Measurements from ENCODE around the gene BTRC. TPM values are rescaled to one million over a fixed set of nuclear protein-coding genes. Genes with fewer than 3 reads are reported as not detected.

The BTRC gene
- total and polyA plus RNA-seq, 2 donors from 2014 or later = 6.7 to 18.0 TPM

DNA sequence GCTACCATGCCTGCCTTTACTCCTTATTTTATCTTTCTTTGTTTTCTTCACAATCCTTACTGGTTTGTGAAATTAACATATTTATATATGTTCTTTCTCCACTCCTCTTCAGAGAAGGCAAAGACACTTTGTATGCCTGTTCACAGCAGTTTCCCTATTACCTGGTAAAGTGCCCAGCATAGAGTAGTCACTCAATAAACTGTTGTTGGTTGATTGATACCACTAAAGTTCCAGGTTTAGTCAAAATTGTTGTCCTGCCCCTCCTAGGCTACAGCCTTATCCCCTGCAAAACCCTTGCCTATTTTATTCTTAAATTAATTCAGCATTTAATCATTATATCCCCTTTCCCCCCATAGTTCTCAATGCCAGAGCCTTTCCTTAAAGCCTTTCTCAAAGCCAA, 158.0 kb downstream of the BTRC start:
- Histone ChIP-seq H3K27ac (ENCODE audit: low read depth in 2 of 2, low read length in 2 of 2) (no peak overlapping the region), H3K36me3 (ENCODE audit: control insufficient read depth in 2 of 3, insufficient read depth in 3 of 3, low read length in 3 of 3) (no peaks in the 10 kb centered on the region), H3K9ac (ENCODE audit: low read length in 3 of 3) (no peak overlapping the region), H3K4me3 (ENCODE audit: low read length in 3 of 3) (no peak overlapping the region), H3K27me3 (ENCODE audit: control insufficient read depth, insufficient read depth, low read length) (no peaks in the 10 kb centered on the region), H3K9me3 (ENCODE audit: control insufficient read depth in 2 of 3, insufficient read depth in 1 of 3, low read length in 3 of 3) (peaks cover 0 to 7% (median 0%) of the 10 kb centered on the region in 3 donors), H3K4me1 (ENCODE audit: control insufficient read depth in 2 of 3, insufficient read depth in 2 of 3, low read depth in 1 of 3, low read length in 3 of 3) (no peaks in the 10 kb centered on the region)
- FAIRE-seq = no peak
- TF ChIP-seq, protein P1, sequence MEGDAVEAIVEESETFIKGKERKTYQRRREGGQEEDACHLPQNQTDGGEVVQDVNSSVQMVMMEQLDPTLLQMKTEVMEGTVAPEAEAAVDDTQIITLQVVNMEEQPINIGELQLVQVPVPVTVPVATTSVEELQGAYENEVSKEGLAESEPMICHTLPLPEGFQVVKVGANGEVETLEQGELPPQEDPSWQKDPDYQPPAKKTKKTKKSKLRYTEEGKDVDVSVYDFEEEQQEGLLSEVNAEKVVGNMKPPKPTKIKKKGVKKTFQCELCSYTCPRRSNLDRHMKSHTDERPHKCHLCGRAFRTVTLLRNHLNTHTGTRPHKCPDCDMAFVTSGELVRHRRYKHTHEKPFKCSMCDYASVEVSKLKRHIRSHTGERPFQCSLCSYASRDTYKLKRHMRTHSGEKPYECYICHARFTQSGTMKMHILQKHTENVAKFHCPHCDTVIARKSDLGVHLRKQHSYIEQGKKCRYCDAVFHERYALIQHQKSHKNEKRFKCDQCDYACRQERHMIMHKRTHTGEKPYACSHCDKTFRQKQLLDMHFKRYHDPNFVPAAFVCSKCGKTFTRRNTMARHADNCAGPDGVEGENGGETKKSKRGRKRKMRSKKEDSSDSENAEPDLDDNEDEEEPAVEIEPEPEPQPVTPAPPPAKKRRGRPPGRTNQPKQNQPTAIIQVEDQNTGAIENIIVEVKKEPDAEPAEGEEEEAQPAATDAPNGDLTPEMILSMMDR (IDR thresholded peaks at IDR 0.05; ENCODE audit: borderline replicate concordance, extremely low read depth, insufficient read depth) = no peak
- intact Hi-C loops (cut with DNase I) = no loop called here
- no peak for DNase-seq

GRCh38 chr10:101512738-101513137, 158.8 kb downstream of the BTRC start:
- DNase-seq (no peak), FAIRE-seq (no peak)
- no peak overlapping the region for H3K27ac ChIP-seq (ENCODE audit: low read depth in 2 of 2, low read length in 2 of 2)
- H3K9ac ChIP-seq (ENCODE audit: low read length in 3 of 3) = no peak overlapping the region
- no peaks in the 10 kb centered on the region for H3K4me1 ChIP-seq (ENCODE audit: control insufficient read depth in 2 of 3, insufficient read depth in 2 of 3, low read depth in 1 of 3, low read length in 3 of 3)
- intact Hi-C loops (cut with DNase I) = no loop called here
- H3K4me3 ChIP-seq (ENCODE audit: low read length in 3 of 3) = no peak overlapping the region
- no peaks in the 10 kb centered on the region for H3K27me3 ChIP-seq (ENCODE audit: control insufficient read depth, insufficient read depth, low read length)
- TF ChIP-seq, protein P1 (IDR thresholded peaks at IDR 0.05; ENCODE audit: borderline replicate concordance, extremely low read depth, insufficient read depth) = no peak
- no peaks in the 10 kb centered on the region for H3K36me3 ChIP-seq (ENCODE audit: control insufficient read depth in 2 of 3, insufficient read depth in 3 of 3, low read length in 3 of 3)
- H3K9me3 ChIP-seq (ENCODE audit: control insufficient read depth in 2 of 3, insufficient read depth in 1 of 3, low read length in 3 of 3) = peaks cover 0 to 7% (median 0%) of the 10 kb centered on the region in 3 donors

DNA sequence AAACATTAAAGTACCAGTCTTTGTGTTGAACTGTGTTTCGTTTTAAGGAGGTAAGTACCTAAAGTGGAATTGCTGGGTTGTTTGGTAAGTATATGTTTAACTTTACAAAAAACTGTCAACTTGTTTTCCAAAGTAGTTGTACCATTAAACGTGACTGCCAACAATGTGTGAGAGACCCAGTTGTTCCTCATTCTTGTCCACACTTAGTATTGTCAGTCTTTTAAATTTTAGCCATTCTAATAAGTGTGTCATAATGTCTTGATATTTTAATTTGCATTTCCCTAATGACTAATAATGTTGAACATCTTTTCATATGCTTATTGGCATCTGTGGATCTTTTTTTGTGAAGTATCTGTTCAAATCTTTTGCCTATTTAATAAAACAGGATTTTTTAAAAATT, 159.8 kb downstream of the BTRC start:
- intact Hi-C loops (cut with DNase I) = no loop called here
- Histone ChIP-seq H3K27me3 (ENCODE audit: control insufficient read depth, insufficient read depth, low read length) (no peaks in the 10 kb centered on the region), H3K36me3 (ENCODE audit: control insufficient read depth in 2 of 3, insufficient read depth in 3 of 3, low read length in 3 of 3) (no peaks in the 10 kb centered on the region), H3K9ac (ENCODE audit: low read length in 3 of 3) (no peak overlapping the region), H3K9me3 (ENCODE audit: control insufficient read depth in 2 of 3, insufficient read depth in 1 of 3, low read length in 3 of 3) (peaks cover 0 to 7% (median 0%) of the 10 kb centered on the region in 3 donors), H3K27ac (ENCODE audit: low read depth in 2 of 2, low read length in 2 of 2) (no peak overlapping the region), H3K4me3 (ENCODE audit: low read length in 3 of 3) (no peak overlapping the region), H3K4me1 (ENCODE audit: control insufficient read depth in 2 of 3, insufficient read depth in 2 of 3, low read depth in 1 of 3, low read length in 3 of 3) (no peaks in the 10 kb centered on the region)
- FAIRE-seq (no peak), DNase-seq (no peak)
- TF ChIP-seq, protein P1 (IDR thresholded peaks at IDR 0.05; ENCODE audit: borderline replicate concordance, extremely low read depth, insufficient read depth) = no peak

DNA sequence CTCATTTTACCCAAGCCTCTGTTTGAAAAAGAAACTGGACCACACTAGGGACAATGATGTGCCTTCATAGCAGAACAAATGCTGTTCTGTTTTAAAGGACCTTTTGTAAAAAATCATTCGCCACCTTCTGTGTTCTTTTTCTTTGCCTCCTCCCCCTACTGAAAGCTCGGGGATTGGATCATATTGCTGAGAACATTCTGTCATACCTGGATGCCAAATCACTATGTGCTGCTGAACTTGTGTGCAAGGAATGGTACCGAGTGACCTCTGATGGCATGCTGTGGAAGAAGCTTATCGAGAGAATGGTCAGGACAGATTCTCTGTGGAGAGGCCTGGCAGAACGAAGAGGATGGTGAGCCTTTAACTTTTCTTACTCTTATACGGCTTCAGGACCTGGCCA, 171.9 kb downstream of the BTRC start:
- Histone ChIP-seq H3K4me1 (ENCODE audit: control insufficient read depth in 2 of 3, insufficient read depth in 2 of 3, low read depth in 1 of 3, low read length in 3 of 3) (no peaks in the 10 kb centered on the region), H3K36me3 (ENCODE audit: control insufficient read depth in 2 of 3, insufficient read depth in 3 of 3, low read length in 3 of 3) (peaks cover 0 to 4% (median 3%) of the 10 kb centered on the region in 3 donors), H3K9me3 (ENCODE audit: control insufficient read depth in 2 of 3, insufficient read depth in 1 of 3, low read length in 3 of 3) (no peaks in the 10 kb centered on the region), H3K9ac (ENCODE audit: low read length in 3 of 3) (no peak overlapping the region), H3K27me3 (ENCODE audit: control insufficient read depth, insufficient read depth, low read length) (no peaks in the 10 kb centered on the region), H3K4me3 (ENCODE audit: low read length in 3 of 3) (no peak overlapping the region), H3K27ac (ENCODE audit: low read depth in 2 of 2, low read length in 2 of 2) (no peak overlapping the region)
- intact Hi-C loops (cut with DNase I) = no loop called here
- TF ChIP-seq, protein P1 (IDR thresholded peaks at IDR 0.05; ENCODE audit: borderline replicate concordance, extremely low read depth, insufficient read depth) = no peak
- FAIRE-seq = no peak
- no peak for DNase-seq

Measured in kidney (tissue), 14 donors.